Measurements from ENCODE around the gene MRPL20.

- TF ChIP-seq CTCF (IDR thresholded peaks at IDR 0.05): no peak
- TF ChIP-seq POLR2A (IDR thresholded peaks at IDR 0.05): no peak
These were observed 19.0 kb downstream of the MRPL20 start for GRCh38 chr1:1388078-1388472.
